H9 (cell line): ENCODE measurements around the gene OR2V1. TPM values are rescaled to one million over a fixed set of nuclear protein-coding genes. Genes with fewer than 3 reads are reported as not detected.

Experiments used
- DNase-seq: peaks from one replicate; pipeline ENCODE4 v3.0.0-alpha.2; 2017
- H2AFZ ChIP-seq: one replicate; pipeline ENCODE4 v1.6.1; 2013; ENCODE audit warnings: mild to moderate bottlenecking, low read length, control low read depth, moderate library complexity
- H2AK5ac ChIP-seq: 2 replicates; pipeline ENCODE4 v1.6.1; 2013; ENCODE audit warnings: low read length, control low read depth, mixed read lengths; ENCODE audit not compliant: insufficient read length
- H2BK120ac ChIP-seq: one replicate; pipeline ENCODE4 v1.6.1; 2013; ENCODE audit warnings: low read depth, mild to moderate bottlenecking, low read length, control low read depth, inconsistent platforms; ENCODE audit not compliant: poor library complexity, severe bottlenecking
- H2BK12ac ChIP-seq: 2 replicates; pipeline ENCODE4 v1.6.1; 2013; ENCODE audit warnings: low read length, control low read depth, mixed read lengths, low read depth; ENCODE audit not compliant: insufficient read length
- H2BK15ac ChIP-seq: 2 replicates; pipeline ENCODE4 v1.6.1; 2013; ENCODE audit warnings: low read depth, low read length, control low read depth
- H2BK20ac ChIP-seq: one replicate; pipeline ENCODE4 v1.6.1; 2013; ENCODE audit warnings: low read depth, mild to moderate bottlenecking, low read length, control low read depth, inconsistent platforms; ENCODE audit not compliant: poor library complexity, severe bottlenecking
- H2BK5ac ChIP-seq: 2 replicates; pipeline ENCODE4 v1.6.1; 2013; ENCODE audit warnings: low read length, control low read depth, mixed read lengths; ENCODE audit not compliant: insufficient read length
- H3K14ac ChIP-seq: 2 replicates; pipeline ENCODE4 v1.6.1; 2013; ENCODE audit warnings: low read length, control low read depth; ENCODE audit not compliant: insufficient read depth
- H3K18ac ChIP-seq: 2 replicates; pipeline ENCODE4 v1.6.1; 2013; ENCODE audit warnings: low read depth, mild to moderate bottlenecking, mixed read lengths, low read length, control low read depth; ENCODE audit not compliant: insufficient read length
- H3K23ac ChIP-seq: 2 replicates; pipeline ENCODE4 v1.6.1; 2013; ENCODE audit warnings: low read length, control low read depth, mixed read lengths, low read depth; ENCODE audit not compliant: insufficient read length
- H3K23me2 ChIP-seq: 2 replicates; pipeline ENCODE4 v1.6.1; 2013; ENCODE audit warnings: low read depth, mild to moderate bottlenecking, mixed read lengths, low read length, control low read depth; ENCODE audit not compliant: insufficient read length, poor library complexity, severe bottlenecking
- H3K27ac ChIP-seq: 2 replicates; pipeline ENCODE4 v1.5.1; 2013; ENCODE audit warnings: low read length, control low read depth, mixed read lengths, low read depth; ENCODE audit not compliant: insufficient read length
- H3K27me3 ChIP-seq: 2 replicates; pipeline ENCODE4 v1.6.1; 2013; ENCODE audit warnings: low read length, control low read depth, inconsistent platforms; ENCODE audit not compliant: insufficient read depth
- H3K4ac ChIP-seq: 2 replicates; pipeline ENCODE4 v1.6.1; 2013; ENCODE audit warnings: low read depth, mild to moderate bottlenecking, control low read depth, inconsistent platforms, low read length, moderate library complexity
- H3K4me1 ChIP-seq: 2 replicates; pipeline ENCODE4 v1.6.1; 2013; ENCODE audit warnings: low read length, control low read depth, inconsistent platforms; ENCODE audit not compliant: insufficient read depth
- H3K4me2 ChIP-seq: 2 replicates; pipeline ENCODE4 v1.6.1; 2013; ENCODE audit warnings: low read length, control low read depth, mixed read lengths; ENCODE audit not compliant: insufficient read length, insufficient read depth
- H3K56ac ChIP-seq: 2 replicates; pipeline ENCODE4 v1.6.1; 2013; ENCODE audit warnings: low read depth, mild to moderate bottlenecking, mixed read lengths, low read length, control low read depth; ENCODE audit not compliant: insufficient read length
- H3K79me1 ChIP-seq: 2 replicates; pipeline ENCODE4 v1.6.1; 2013; ENCODE audit warnings: low read depth, mild to moderate bottlenecking, moderate library complexity, low read length, control low read depth, inconsistent platforms; ENCODE audit not compliant: insufficient read depth, poor library complexity, severe bottlenecking
- H3K79me2 ChIP-seq: 2 replicates; pipeline ENCODE4 v1.6.1; 2013; ENCODE audit warnings: low read length, control low read depth, inconsistent platforms; ENCODE audit not compliant: insufficient read depth
- H3K9ac ChIP-seq: 2 replicates; pipeline ENCODE4 v1.6.1; 2013; ENCODE audit warnings: low read length, control low read depth, mixed read lengths; ENCODE audit not compliant: insufficient read length; ENCODE audit errors: extremely low read depth
- H3K9me3 ChIP-seq: one replicate; pipeline ENCODE4 v1.6.1; 2013; ENCODE audit warnings: low read depth, low read length, inconsistent platforms; ENCODE audit not compliant: control insufficient read depth
- H3T11ph ChIP-seq: one replicate; pipeline ENCODE4 v1.6.1; 2013; ENCODE audit warnings: mild to moderate bottlenecking, low read length, control low read depth, inconsistent platforms
- H4K20me1 ChIP-seq: one replicate; pipeline ENCODE4 v1.6.1; 2013; ENCODE audit not compliant: control insufficient read depth, insufficient read length, insufficient read depth
- H4K5ac ChIP-seq: 2 replicates; pipeline ENCODE4 v1.6.1; 2013; ENCODE audit warnings: low read depth, mild to moderate bottlenecking, mixed read lengths, low read length, control low read depth; ENCODE audit not compliant: insufficient read length
- H4K8ac ChIP-seq: replicated peaks from 2 replicates; pipeline ENCODE4 v1.6.1; 2013; ENCODE audit warnings: low read length, control low read depth, mixed read lengths, low read depth; ENCODE audit not compliant: insufficient read length
- H4K91ac ChIP-seq: 2 replicates; pipeline ENCODE4 v1.6.1; 2013; ENCODE audit warnings: low read depth, mild to moderate bottlenecking, moderate library complexity, mixed read lengths, low read length, control low read depth; ENCODE audit not compliant: insufficient read length
- H3K27ac Mint-ChIP-seq, 3 experiments: 2 replicates in 2 of 3; 3 replicates in 1 of 3; pipeline ENCODE4 v1.8.0; 2020 to 2021; ENCODE audit warnings: mixed read lengths in 3 of 3, mild to moderate bottlenecking in 1 of 3, moderate library complexity in 1 of 3
- H3K27me3 Mint-ChIP-seq: 2 replicates; pipeline ENCODE4 v1.8.0; 2021; ENCODE audit warnings: low read depth, mild to moderate bottlenecking, moderate library complexity, mixed read lengths
- H3K36me3 Mint-ChIP-seq, 3 experiments: 2 replicates in 2 of 3; 3 replicates in 1 of 3; pipeline ENCODE4 v1.8.0; 2020 to 2021; ENCODE audit warnings: low read depth in 3 of 3, mixed read lengths in 3 of 3; ENCODE audit not compliant: insufficient read depth in 1 of 3
- H3K4me1 Mint-ChIP-seq, 2 experiments: 2 replicates each; pipeline ENCODE4 v1.8.0; 2020; ENCODE audit warnings: mixed read lengths in 2 of 2
- H3K4me3 Mint-ChIP-seq, 2 experiments: 2 replicates in 1 of 2; 3 replicates in 1 of 2; pipeline ENCODE4 v1.8.0; 2020 to 2021; ENCODE audit warnings: mild to moderate bottlenecking in 2 of 2, mixed read lengths in 2 of 2, moderate library complexity in 1 of 2
- H3K9me3 Mint-ChIP-seq, 2 experiments: 2 replicates in 1 of 2; 3 replicates in 1 of 2; pipeline ENCODE4 v1.8.0; 2020; ENCODE audit warnings: mild to moderate bottlenecking in 2 of 2, mixed read lengths in 2 of 2, moderate library complexity in 1 of 2
- WGBS: extraction: QIAGEN DNeasy Blood & Tissue Kit; methylation state at CpG from one replicate; pipeline ENCODE4 v1.1.7; 2013; ENCODE audit warnings: missing lambda C conversion rate, low lambda C conversion rate, mixed read lengths; ENCODE audit not compliant: insufficient read length; ENCODE audit errors: extremely low coverage; 5-methylcytosine and 5-hydroxymethylcytosine counted together
- total RNA-seq: library from RNA; stranded (reverse); gene quantifications from 2 replicates; pipeline ENCODE4 v1.2.1, GENCODE V29; 2021
- TF ChIP-seq, protein P1 (sequence below): fragments of 200-600 bp; sonication (generic); conservative IDR thresholded peaks from 3 replicates; pipeline ENCODE4 v1.8.0; 2021; ENCODE audit warnings: antibody characterized with exemption, mild to moderate bottlenecking

OR2V1 gene
- total RNA-seq, 1 experiment from 2014 or later: not detected

DNA sequence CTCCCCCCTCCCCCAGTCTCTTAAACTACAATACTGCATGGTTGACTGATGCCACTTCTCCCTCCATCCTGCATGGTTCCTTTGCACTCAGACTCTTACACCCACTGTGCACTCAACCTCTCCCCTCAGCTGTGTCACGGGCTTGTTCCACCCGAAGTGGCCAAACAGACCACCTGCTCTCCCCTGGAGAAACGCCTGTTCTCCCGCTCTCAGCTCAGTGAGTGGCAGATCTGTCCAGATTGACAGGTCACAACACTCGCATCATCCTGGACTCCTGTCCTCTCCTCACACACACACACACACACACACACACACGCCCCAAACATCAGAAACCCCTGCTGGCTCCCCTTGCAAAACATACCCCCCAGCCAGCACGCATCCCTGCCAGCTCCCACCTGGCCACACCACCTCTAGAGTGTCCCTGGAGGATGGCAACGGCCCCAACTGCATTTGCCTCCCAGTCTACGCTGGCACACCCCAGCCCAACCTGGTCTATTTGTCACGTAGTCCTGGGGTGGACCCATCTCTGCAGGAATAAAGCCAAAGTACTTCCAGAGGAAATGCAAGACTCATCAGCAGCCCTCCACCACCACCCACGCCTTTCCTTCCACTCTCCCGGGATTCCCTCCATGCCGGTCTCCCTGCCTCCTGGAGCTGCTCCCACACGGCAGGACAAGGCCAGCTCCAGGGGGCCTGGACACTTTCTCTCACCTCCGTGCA, 2.9 kb downstream of the OR2V1 start:
- Mint-ChIP-seq H3K36me3 (no peaks in the 10 kb centered on the region), H3K4me3 (no peak overlapping the region), H3K27me3 (peaks cover 44% of the 10 kb centered on the region), H3K9me3 (peaks cover 0 to 7% of the 10 kb centered on the region in 2 experiments; a peak in 2 of 5 replicates), H3K4me1 (peaks cover 0 to 8% of the 10 kb centered on the region in 2 experiments; a peak in 1 of 4 replicates), H3K27ac (no peak overlapping the region)
- no peaks in the 10 kb centered on the region for H3K79me1 ChIP-seq
- H2BK12ac ChIP-seq: no peak overlapping the region
- no peaks in the 10 kb centered on the region for H3K79me2 ChIP-seq
- no peak overlapping the region for H2BK15ac ChIP-seq
- H2BK120ac ChIP-seq: no peak overlapping the region
- WGBS: no CpG with 5 or more reads among the region's 15 CpGs
- H4K20me1 ChIP-seq: no peaks in the 10 kb centered on the region
- no peak for DNase-seq
- H2AFZ ChIP-seq: no peak overlapping the region
- H3K9ac ChIP-seq: no peak overlapping the region
- no peak overlapping the region for H3T11ph ChIP-seq
- no peak overlapping the region for H3K18ac ChIP-seq
- no peaks in the 10 kb centered on the region for H3K4me1 ChIP-seq
- H3K23ac ChIP-seq: no peak overlapping the region
- no peak overlapping the region for H3K27ac ChIP-seq
- no peak overlapping the region for H2AK5ac ChIP-seq
- no peak overlapping the region for H4K91ac ChIP-seq
- no peaks in the 10 kb centered on the region for H3K9me3 ChIP-seq
- TF ChIP-seq, protein P1, sequence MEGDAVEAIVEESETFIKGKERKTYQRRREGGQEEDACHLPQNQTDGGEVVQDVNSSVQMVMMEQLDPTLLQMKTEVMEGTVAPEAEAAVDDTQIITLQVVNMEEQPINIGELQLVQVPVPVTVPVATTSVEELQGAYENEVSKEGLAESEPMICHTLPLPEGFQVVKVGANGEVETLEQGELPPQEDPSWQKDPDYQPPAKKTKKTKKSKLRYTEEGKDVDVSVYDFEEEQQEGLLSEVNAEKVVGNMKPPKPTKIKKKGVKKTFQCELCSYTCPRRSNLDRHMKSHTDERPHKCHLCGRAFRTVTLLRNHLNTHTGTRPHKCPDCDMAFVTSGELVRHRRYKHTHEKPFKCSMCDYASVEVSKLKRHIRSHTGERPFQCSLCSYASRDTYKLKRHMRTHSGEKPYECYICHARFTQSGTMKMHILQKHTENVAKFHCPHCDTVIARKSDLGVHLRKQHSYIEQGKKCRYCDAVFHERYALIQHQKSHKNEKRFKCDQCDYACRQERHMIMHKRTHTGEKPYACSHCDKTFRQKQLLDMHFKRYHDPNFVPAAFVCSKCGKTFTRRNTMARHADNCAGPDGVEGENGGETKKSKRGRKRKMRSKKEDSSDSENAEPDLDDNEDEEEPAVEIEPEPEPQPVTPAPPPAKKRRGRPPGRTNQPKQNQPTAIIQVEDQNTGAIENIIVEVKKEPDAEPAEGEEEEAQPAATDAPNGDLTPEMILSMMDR: no peak
- H4K8ac ChIP-seq: no peak overlapping the region
- no peak overlapping the region for H2BK20ac ChIP-seq
- H3K23me2 ChIP-seq: no peaks in the 10 kb centered on the region
- no peak overlapping the region for H2BK5ac ChIP-seq
- H3K14ac ChIP-seq: no peak overlapping the region; the same call in 1 of the 2 replicates
- H4K5ac ChIP-seq: no peak overlapping the region
- H3K4ac ChIP-seq: no peak overlapping the region
- no peak overlapping the region for H3K56ac ChIP-seq
- H3K27me3 ChIP-seq: no peaks in the 10 kb centered on the region; the same call in 1 of the 2 replicates
- no peak overlapping the region for H3K4me2 ChIP-seq
